ENCODE measurements around the gene PI3.

DNA sequence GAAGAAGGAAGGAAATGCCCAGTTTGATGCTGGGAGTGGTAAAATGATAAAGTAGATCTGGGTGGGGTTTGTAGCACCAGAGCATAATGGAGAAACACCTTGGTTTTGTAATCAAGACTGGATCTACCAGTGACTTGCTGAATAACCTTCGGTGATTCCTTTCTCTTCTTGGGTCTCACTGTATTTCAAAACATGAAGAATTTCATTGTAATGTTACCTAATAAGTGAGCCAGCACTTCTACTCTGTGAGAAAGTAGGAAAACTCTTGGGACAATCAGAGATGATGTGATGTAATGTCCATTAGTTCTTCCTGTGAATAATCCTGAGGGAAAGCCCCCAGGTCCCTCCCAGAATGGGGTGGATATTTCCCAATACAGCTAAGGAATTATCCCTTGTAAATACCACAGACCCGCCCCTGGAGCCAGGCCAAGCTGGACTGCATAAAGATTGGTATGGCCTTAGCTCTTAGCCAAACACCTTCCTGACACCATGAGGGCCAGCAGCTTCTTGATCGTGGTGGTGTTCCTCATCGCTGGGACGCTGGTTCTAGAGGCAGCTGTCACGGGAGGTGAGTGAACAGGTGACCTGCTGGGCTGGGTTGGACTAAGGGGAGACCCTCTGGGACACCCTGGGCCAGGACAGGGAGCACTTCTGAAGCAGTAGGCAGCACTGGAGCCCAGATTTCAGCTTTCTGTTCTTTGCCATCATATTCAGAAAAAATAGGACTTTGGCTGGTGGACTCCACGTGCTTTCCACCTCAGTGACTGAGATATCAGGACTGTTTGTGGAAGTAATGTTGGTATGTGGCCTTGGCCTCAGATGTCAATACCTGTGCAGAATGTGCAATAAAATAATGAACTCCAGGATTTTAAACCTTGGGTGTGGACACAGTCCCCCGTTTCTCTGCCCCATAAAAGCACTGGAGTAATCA, at the start of gene PI3:
- no peak for TF ChIP-seq YY1 (IDR thresholded peaks at IDR 0.05; ENCODE audit: insufficient read depth, insufficient read length)
- TF ChIP-seq ZNF274 (IDR thresholded peaks at IDR 0.05; ENCODE audit: low read depth, low read length): no peak

All from NT2/D1 (cell line).